CD4-positive, alpha-beta T cell (primary cell): ENCODE results near the gene NRF1. TPM values are rescaled to one million over a fixed set of nuclear protein-coding genes. Genes with fewer than 3 reads are reported as not detected.
A peak's percentile ranks its signal among the peaks of the same experiment; 100 is the strongest.

Experiments
- ATAC-seq: fragments of 200-7000 bp; cut with Tn5 transposase; one replicate; pipeline ENCODE4 v1.10.0; 2022; ENCODE audit warnings: mild to moderate bottlenecking; ENCODE audit not compliant: poor library complexity
- CTCF ChIA-PET: fragments of 350-600 bp; sonication (Branson Sonifier 250); formaldehyde crosslinking; loops from one replicate; lab custom pipeline; 2021; ENCODE audit warnings: antibody characterized with exemption, inconsistent platforms; lab: Charles Lee
- POLR2A ChIA-PET: fragments of 350-600 bp; sonication (Branson Sonifier 250); formaldehyde crosslinking; loops from one replicate; lab custom pipeline; 2021; ENCODE audit warnings: antibody characterized with exemption, inconsistent platforms; lab: Charles Lee
- DNase-seq, 14 experiments: peaks; one replicate each; pipeline ENCODE4 v3.0.0-alpha.2; 2013 to 2020; ENCODE audit warnings: mixed read lengths in 2 of 14
- H3K27ac ChIP-seq, 2 donors: one replicate each; pipeline versions ENCODE4 v1.5.1 to v1.7.0; 2013; ENCODE audit warnings: low read length in 2 of 2, low read depth in 1 of 2, mild to moderate bottlenecking in 1 of 2
- H3K27me3 ChIP-seq, 2 experiments: 1 replicate in 1 of 2; 2 replicates in 1 of 2; pipeline versions ENCODE4 v1.6.1 to v1.7.0; 2013; ENCODE audit warnings: low read length in 2 of 2, control low read depth in 1 of 2, mild to moderate bottlenecking in 1 of 2, moderate library complexity in 1 of 2; ENCODE audit not compliant: insufficient read depth in 2 of 2, control insufficient read depth in 1 of 2
- H3K36me3 ChIP-seq: one replicate; pipeline ENCODE4 v1.6.1; 2013; ENCODE audit warnings: low read length, control low read depth; ENCODE audit not compliant: insufficient read depth
- H3K4me1 ChIP-seq: one replicate; pipeline ENCODE4 v1.6.1; 2013; ENCODE audit warnings: low read length, control low read depth; ENCODE audit not compliant: insufficient read depth
- H3K4me3 ChIP-seq: one replicate; pipeline ENCODE4 v1.5.1; 2013; ENCODE audit warnings: mild to moderate bottlenecking, low read length, moderate library complexity
- H3K9me3 ChIP-seq, 2 experiments: 1 replicate in 1 of 2; 2 replicates in 1 of 2; pipeline versions ENCODE4 v1.6.1 to v1.7.0; 2013; ENCODE audit warnings: low read length in 2 of 2, mild to moderate bottlenecking in 2 of 2, control low read depth in 1 of 2, moderate library complexity in 1 of 2; ENCODE audit not compliant: control insufficient read depth in 1 of 2, insufficient read depth in 1 of 2
- H3K27ac Mint-ChIP-seq: one replicate; pipeline ENCODE4 v1.8.0; 2020; ENCODE audit warnings: mixed read lengths
- H3K27me3 Mint-ChIP-seq: one replicate; pipeline ENCODE4 v1.8.0; 2021; ENCODE audit warnings: mixed read lengths
- H3K36me3 Mint-ChIP-seq: one replicate; pipeline ENCODE4 v1.8.0; 2021; ENCODE audit warnings: low read depth, mixed read lengths
- H3K4me1 Mint-ChIP-seq: one replicate; pipeline ENCODE4 v1.8.0; 2021; ENCODE audit warnings: low read depth, mixed read lengths
- H3K4me3 Mint-ChIP-seq: one replicate; pipeline ENCODE4 v1.8.0; 2020; ENCODE audit warnings: mild to moderate bottlenecking, mixed read lengths
- H3K9me3 Mint-ChIP-seq: one replicate; pipeline ENCODE4 v1.8.0; 2020; ENCODE audit warnings: mixed read lengths
- intact Hi-C, 2 experiments: fragments of 100-400 bp; cut with DNase I in 1 of 2; cut with micrococcal nuclease in 1 of 2; formaldehyde crosslinking; loops; one replicate each; pipeline versions ENCODE4 v1.15.1 to v1.9.0; 2023 to 2025; cut with DNase I, micrococcal nuclease
- microRNA-seq: library from miRNA; unstranded; fragments of <30 nt; microRNA quantifications from one replicate; pipeline ENCODE4 v1.2.0, GENCODE V29; 2021; ENCODE audit warnings: borderline microRNAs expressed, borderline replicate concordance
- total RNA-seq, 174 experiments: library from RNA in 2 of 174; stranded (reverse) in 2 of 174; gene quantifications; one replicate each; pipeline ENCODE4 v1.2.3 and lab custom pipeline; 2021 to 2026
- TF ChIP-seq, protein P1 (sequence below): fragments of 200-600 bp; IDR thresholded peaks from one replicate; pipeline ENCODE4 v1.8.0; 2022; ENCODE audit warnings: antibody characterized with exemption, mild to moderate bottlenecking

NRF1 gene
- total RNA-seq, 2 experiments from 2014 or later: 35.4 to 36.1 TPM

DNA sequence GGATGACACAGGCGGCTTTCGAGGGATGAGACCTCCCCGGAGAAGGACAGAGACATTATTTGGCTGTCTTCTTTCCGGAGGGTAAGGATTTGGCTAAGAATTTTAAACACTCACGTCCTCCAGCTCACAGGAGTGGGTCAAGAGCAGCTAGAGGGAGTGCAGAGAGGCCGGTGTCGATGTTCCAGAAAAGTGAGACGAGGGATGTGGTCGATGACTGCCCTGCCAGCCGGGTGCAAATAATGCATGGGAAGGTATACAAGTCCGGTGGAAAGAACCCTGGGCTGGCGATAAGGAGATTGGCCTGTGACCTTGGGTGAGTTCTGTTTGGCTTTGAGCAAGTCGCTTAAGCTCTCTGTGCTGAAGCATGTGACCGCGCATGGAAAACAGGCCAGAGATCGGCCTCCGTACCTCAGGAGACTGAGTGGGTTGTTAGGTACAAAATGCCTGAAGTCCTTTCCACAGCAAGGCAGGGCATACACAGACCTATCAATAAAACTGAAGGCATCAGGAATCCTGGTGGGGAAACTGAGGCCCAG lies 192.1 kb downstream of the NRF1 start:
- H3K4me3 Mint-ChIP-seq: no peak overlapping the region
- H3K27me3 Mint-ChIP-seq: no peaks in the 10 kb centered on the region
- H3K4me3 ChIP-seq: no peak overlapping the region
- H3K27ac Mint-ChIP-seq: no peak overlapping the region
- no peaks in the 10 kb centered on the region for H3K9me3 Mint-ChIP-seq
- H3K27me3 ChIP-seq: no peaks in the 10 kb centered on the region
- no peaks in the 10 kb centered on the region for H3K36me3 Mint-ChIP-seq
- H3K4me1 Mint-ChIP-seq: no peaks in the 10 kb centered on the region
- DNase-seq (no peak), ATAC-seq (no peak)
- no peaks in the 10 kb centered on the region for H3K9me3 ChIP-seq
- no peaks in the 10 kb centered on the region for H3K36me3 ChIP-seq
- no peak overlapping the region for H3K27ac ChIP-seq
- ChIA-PET POLR2A (no interaction called here), CTCF (no interaction called here)
- intact Hi-C loops: no loop called here
- TF ChIP-seq, protein P1, sequence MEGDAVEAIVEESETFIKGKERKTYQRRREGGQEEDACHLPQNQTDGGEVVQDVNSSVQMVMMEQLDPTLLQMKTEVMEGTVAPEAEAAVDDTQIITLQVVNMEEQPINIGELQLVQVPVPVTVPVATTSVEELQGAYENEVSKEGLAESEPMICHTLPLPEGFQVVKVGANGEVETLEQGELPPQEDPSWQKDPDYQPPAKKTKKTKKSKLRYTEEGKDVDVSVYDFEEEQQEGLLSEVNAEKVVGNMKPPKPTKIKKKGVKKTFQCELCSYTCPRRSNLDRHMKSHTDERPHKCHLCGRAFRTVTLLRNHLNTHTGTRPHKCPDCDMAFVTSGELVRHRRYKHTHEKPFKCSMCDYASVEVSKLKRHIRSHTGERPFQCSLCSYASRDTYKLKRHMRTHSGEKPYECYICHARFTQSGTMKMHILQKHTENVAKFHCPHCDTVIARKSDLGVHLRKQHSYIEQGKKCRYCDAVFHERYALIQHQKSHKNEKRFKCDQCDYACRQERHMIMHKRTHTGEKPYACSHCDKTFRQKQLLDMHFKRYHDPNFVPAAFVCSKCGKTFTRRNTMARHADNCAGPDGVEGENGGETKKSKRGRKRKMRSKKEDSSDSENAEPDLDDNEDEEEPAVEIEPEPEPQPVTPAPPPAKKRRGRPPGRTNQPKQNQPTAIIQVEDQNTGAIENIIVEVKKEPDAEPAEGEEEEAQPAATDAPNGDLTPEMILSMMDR: no peak
- no peaks in the 10 kb centered on the region for H3K4me1 ChIP-seq

DNA sequence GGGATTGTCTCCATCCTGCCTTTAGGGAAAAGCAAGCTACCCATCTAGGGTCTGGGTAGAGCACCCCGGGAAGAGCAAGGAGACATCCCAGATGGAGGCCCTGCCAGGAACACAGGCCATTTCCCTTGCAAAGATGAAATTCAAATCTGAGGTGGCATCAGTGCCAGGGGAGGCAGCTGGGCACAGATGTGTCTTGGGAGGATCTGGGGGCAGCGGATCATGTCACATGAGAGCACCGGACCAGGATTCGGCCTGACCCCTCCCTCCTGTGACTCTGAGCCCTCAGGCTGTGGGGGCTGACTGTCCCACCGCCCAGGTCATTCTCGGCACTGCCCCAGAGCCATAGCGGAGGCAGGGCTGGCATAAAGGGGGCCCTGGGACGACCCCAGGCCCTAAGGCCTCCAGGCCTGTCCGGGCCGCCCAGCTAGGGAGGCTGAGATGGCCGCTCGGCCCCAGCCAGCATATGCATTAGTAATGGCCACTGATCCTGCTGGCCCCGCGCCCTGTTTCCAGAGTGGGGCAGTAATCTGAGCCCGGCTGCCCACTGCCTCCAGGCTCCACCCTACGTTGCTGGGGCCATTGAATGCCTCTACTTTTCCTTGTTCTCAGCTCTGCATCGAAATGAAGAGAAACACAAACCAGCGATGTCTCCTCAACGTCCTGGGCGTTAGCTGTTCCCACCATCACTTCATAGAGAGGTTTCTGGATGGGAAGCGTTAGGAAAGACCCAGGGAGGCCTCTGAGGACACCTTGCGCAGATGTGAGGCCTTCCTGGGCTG lies 192.8 kb downstream of the NRF1 start:
- intact Hi-C loops: no loop called here
- Histone ChIP-seq H3K27ac (no peak overlapping the region), H3K36me3 (no peaks in the 10 kb centered on the region), H3K27me3 (no peaks in the 10 kb centered on the region), H3K4me3 (no peak overlapping the region), H3K9me3 (no peaks in the 10 kb centered on the region), H3K4me1 (no peaks in the 10 kb centered on the region)
- Mint-ChIP-seq H3K27me3 (no peaks in the 10 kb centered on the region), H3K4me3 (no peak overlapping the region), H3K36me3 (no peaks in the 10 kb centered on the region), H3K9me3 (no peaks in the 10 kb centered on the region), H3K27ac (no peak overlapping the region), H3K4me1 (no peaks in the 10 kb centered on the region)
- CTCF ChIA-PET: interaction anchor here (1.3 kb wide), 1 partner anchor 21 kb away, joined by 3 read pairs; no protein-coding TSS in a partner anchor
- POLR2A ChIA-PET: no interaction called here
- no peak for ATAC-seq
- TF ChIP-seq, protein P1: no peak
- no peak for DNase-seq

DNA sequence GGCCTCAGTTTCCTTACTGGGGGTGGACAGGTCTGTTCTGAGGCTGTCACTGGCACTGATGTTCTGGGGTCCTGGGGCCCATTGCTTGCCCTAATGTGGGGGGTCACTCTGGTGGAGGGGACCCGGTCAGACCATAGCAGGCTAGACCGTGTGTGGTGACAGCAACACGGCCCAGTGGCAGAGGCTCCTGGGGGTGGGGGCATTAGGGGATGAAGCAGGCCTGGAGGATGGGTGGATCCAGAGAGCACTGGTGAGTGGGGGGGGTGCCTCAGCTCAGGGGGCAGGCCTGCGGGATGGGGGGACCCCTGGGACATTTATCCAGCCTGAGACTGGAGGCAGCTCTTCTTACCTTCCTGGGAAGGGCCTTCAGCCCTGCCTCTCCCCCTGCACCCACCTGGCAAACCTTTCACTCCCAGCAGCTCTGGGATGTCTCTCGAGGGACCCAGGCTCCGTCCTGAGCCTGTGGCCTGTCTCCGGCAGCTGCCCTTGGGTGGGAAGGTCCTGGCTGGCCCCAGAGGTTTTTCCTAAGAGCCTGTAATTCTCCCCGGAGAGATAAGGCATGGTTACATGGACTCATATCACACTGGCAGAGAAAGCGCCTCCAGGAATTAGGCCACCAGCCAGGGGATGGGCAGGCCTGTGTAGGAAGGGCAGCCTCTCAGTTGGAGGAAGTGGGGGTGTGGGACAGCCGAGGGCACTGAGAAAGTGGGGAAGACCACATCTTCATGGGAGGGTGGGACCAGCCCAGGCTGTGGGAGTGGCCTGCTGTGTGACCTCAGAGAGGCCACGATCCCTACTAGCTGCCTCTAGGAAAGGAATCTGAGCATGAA lies 193.6 kb downstream of the NRF1 start:
- Histone ChIP-seq H3K4me3 (no peak overlapping the region), H3K27ac (no peak overlapping the region), H3K27me3 (no peaks in the 10 kb centered on the region), H3K9me3 (no peaks in the 10 kb centered on the region), H3K36me3 (no peaks in the 10 kb centered on the region), H3K4me1 (no peaks in the 10 kb centered on the region)
- TF ChIP-seq, protein P1: no peak
- DNase-seq (no peak), ATAC-seq (no peak)
- no peaks in the 10 kb centered on the region for H3K9me3 Mint-ChIP-seq
- intact Hi-C loops: no loop called here
- no peaks in the 10 kb centered on the region for H3K27me3 Mint-ChIP-seq
- ChIA-PET CTCF (interaction anchor here (1.3 kb wide), 1 partner anchor 20 kb away, joined by 3 read pairs; no protein-coding TSS in a partner anchor), POLR2A (no interaction called here)
- no peaks in the 10 kb centered on the region for H3K4me1 Mint-ChIP-seq
- no peak overlapping the region for H3K27ac Mint-ChIP-seq
- H3K36me3 Mint-ChIP-seq: no peaks in the 10 kb centered on the region
- no peak overlapping the region for H3K4me3 Mint-ChIP-seq

Small RNA genes within 50 kb of the gene (microRNA-seq; reads per million reads assigned to microRNA genes)
- 2.0 reads per million, percentile 5 among the genes with 10 or more reads in this experiment for gene MIR182
- 1.6 reads per million for gene MIR183
- gene MIR96: not detected

Other genes starting within 250 kb of the NRF1 start
- gene STRIP2, start 177.3 kb upstream of the NRF1 start, total RNA-seq: under 1 TPM; 0.11 to 0.14 TPM
- gene SMKR1, start 109.2 kb upstream of the NRF1 start, total RNA-seq: under 1 TPM; 0.22 to 0.49 TPM